ENCODE results near the gene CABP2.

The CABP2 gene

DNA sequence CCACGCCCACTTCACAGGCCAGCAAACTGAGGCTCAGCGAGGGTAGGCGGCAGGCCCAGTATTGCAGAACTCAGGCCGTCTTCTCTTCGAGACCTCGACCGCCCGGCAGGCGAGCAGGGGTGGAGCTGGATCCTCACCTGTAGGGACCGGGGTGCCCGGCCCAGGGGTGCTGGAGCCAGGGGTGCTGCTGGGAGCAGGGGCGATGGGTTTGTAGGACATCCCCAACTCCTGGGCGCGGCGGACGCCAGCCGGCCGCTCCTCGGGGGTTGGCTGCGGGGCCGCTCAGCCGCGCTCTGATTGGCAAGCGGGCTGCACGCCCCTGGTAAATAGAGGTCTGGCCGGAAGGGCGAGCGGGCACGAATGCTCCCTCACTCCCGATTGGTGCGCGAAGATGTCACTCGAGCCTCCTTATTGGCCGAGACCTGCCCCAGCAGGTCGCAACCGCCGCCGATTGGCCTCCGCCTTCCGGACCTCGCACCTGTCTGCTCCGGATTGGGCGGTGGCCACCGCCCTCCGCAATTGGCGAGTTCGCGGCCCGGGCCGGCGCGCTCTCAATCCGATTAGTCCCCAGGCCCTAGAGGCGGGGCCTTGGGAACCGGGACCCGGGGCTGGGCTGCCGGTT, 15.3 kb downstream of the CABP2 start, which contains the start of gene CDK2AP2:
Gene CDK2AP2 (minus strand): TSS at position 299 of the 622 bp plus-strand sequence. CDS start 80 bp downstream, at position 219.
- peak; percentile 95 for DNase-seq (ENCODE audit: low read depth)

- no peak for DNase-seq (ENCODE audit: low read depth)
Measured at GRCh38 chr11:67507242-67507863, 15.9 kb downstream of the CABP2 start.

DNA sequence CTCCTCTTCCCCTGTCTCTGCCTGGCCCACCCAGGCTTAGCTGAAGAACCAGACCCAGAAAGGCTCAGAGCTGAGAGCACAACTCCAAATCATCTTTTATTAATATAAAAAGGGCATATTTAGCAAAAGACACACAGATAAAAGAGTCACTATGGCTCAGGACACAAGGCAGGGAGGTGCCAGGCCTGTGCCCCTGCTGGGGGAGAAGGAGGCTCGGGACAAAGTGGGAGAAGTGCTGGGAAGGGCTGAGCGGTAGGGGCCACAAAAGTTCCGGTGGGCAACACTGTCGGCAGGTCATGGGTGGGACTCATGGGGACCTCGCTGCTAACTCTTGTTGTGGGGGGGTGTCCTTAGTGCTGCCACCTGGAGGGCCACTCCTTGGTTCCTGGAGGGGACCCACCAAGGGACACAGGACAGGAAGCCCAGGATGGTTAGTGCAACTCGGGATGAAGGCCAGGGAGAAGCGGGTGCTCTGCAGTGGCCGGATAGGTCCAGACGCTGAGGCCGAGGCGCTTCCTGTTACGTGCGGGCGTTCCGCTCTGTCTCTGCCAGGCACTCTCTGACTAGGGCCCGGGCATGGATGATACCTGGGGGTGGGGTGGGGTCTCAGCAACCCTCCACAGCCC, 16.7 kb downstream of the CABP2 start:
- no peak for DNase-seq (ENCODE audit: low read depth)

DNA sequence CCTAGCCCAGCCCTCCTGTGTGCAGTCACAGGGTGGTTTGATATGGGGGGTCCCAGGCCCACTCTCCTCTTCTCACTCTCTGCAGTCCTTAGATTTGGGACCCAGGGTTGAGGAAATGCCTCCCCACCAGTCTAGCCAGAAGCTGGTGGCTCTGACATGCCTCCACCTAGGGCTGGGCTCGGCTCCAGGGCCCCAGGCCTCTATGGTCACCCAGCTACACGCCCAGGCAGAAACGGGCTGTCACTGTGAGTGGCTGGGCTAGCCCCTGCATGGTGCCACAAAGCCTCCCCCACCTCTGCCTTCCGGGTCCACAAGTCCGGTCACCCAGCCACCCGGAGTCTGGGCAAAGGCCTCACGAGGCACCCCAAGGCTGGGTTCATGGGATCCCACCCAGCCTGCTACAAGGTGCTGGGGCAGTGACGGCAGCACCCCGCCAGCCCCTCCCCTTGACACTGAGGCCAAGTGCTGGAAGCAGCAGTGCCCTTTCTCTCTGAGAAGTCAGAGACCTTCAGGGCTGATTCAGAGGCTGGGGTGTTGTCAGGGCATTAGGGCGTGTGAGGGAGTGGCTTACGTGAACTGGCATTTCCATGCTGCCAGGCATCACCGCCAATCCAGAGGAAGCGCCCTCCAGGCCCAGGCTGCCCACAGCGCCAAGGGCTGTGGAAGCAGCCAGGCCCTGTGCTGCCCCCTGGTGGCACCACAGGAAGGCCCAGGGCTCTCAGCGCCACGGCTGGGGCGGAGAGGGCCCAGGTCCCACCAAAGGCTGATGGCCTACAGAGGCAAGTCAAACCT, 17.4 kb downstream of the CABP2 start:
- DNase-seq (ENCODE audit: low read depth), result peak; percentile 85

GRCh38 chr11:67504950-67505581, 18.2 kb downstream of the CABP2 start, which contains the start of gene PITPNM1:
TSS of gene PITPNM1 (minus strand) at chr11:67505363. CDS start at chr11:67504180, 1,183 bp downstream.
- peak; percentile 49 for DNase-seq (ENCODE audit: low read depth)

DNA sequence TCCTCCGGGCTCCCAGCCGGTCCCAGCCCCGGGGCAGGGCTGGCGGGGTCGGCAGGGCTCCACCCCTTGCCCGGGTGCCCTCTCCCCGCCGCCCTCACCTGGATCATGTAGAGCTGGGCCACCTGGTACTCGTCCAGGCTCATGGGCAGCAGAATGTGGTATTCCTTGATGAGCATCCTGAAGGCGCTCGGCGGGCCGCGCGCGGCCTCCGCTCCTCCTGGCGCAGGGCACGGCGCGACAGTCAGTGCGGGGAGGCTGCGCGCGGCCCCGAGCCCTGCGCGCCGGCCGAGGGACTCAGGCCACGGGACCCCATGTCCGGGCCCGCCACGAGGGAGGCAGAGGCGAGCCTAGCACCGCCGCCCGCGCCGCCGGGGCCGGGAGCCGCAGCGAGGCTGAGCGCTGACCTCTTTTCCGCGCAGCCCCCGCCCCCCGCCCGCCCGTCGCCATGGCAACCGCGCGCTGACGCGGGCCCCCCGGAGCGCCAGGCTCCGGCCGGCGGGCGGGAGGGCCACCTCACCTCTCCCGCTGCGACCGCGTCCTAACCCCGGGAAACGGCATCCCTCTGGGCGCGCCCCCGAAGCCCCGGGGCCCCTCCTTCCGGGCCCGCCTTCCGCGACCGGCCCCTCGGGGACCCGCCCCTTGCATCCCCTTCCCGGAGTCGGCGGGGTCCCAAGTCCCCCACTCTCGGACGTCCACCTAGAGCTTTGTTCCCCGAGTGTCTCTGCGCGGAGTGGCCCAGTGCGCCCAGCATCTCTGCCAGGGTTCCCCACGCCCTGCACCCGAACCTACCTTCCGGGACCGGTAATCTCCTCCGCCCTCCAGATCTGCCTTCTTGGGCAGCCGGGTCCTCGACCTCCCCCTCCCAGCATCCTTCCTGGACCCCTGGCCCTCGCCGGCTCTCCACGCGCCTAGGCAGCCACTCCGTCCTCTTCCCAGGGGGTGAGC, 19.0 kb downstream of the CABP2 start:
- no peak for DNase-seq (ENCODE audit: low read depth)

GRCh38 chr11:67503119-67504004, 19.9 kb downstream of the CABP2 start:
- no peak for DNase-seq (ENCODE audit: low read depth)

- no peak for DNase-seq (ENCODE audit: low read depth)
Measured at GRCh38 chr11:67502328-67502979, 20.8 kb downstream of the CABP2 start.

DNA sequence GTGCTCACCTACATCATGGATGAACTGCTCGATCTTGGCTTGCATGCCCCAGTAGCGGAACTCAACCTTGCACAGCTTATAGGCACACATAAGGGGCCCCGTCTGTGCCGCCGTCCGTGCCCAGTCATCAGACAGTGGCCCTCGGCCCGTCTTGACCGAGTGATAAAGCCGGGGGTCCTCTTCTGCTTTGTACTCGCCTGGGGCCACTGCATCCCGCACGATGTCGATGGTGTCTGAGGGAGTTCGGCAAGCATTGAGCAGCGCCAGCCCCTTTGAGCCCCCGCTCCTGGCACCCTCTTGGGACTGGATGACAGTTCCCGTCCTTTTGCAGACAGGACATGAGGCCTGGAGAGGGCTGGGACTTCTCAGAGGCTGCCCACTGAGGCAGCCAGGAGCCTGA, 21.4 kb downstream of the CABP2 start:
- no peak for DNase-seq (ENCODE audit: low read depth)

- no peak for DNase-seq (ENCODE audit: low read depth)
Measured at GRCh38 chr11:67500831-67501715, 22.2 kb downstream of the CABP2 start.

DNA sequence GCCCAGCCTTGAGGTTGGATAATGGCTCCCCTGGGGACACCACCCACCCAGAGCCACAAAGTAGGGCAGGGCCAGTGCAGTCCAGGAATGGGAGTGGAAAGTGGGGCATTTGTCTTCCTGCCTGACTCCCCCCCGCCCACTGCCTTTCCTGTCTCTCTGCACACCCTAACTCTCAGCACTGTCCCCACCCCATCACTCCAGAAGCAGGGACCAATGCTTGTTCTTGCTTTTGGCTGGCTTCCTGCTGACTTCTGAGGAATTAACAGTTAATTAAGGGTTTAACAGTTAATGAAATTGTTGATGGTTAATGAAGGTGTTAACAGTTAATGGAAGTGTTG, 22.8 kb downstream of the CABP2 start:
- no peak for DNase-seq (ENCODE audit: low read depth)

DNA sequence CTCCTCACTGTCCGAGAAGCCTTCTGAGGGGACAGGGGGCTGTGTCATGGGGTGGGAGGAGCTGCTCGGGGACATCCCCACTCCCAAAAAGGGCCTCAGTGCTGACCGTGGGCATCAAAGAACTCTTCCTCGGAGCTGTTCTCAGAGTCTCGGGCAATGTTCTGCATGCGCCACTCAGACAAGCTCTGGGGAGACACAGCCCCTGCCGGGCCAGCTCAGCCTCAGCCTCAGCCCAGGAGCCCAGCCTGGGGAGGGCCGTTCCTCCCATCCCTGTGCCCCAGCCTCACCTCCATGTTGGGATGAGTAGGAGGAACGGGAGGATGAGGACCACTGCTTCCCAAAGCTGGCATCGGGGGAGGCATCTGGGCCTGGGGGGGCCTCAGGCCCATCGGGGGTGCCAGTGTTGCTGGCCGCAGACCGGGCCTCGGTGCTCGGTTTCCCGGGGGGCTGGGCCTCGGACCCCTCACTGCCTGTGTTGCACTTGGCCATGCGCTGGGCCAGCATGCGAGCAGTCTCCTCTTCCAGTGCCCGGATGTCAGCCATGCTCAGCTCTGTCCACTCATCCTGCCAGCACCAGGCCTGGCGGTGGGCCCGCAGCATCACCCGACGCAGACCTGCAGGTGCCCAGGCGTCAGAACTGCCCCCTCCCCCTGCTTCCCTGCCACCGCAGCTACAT, 23.3 kb downstream of the CABP2 start:
- DNase-seq (ENCODE audit: low read depth), result no peak

GRCh38 chr11:67498544-67498972, 24.7 kb downstream of the CABP2 start:
- no peak for DNase-seq (ENCODE audit: low read depth)

DNA sequence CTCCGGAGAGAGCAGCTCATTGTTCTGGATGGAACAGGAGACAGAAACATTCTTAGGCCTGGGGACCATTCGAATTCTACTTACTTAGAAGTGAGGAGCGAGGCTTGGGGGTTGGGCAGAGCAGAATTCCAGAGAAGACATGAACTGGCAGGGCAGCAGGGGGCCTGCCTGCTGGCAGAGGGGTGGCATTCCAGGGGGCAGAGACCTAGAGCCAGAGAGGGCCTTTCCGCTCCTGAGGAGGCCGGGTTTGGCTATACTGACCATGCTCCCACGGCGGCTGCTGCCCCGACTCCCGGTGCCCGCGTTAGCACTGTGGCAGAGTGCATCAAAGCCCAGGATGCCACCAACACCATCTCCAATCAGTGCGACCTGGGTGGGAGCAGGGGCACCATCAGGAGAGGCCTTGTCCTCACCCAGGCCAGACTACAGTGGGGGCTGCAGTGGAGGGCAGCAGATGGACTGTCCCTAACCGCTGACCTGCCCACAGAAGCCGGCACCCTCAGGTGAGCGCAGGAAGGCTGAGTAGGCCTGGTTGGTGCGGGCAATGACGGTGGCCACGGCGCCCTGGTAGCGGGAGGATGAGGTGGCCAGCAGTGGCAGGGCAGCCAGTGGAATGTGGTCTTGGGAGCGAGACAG, 25.5 kb downstream of the CABP2 start:
- DNase-seq (ENCODE audit: low read depth), result no peak

- no peak for DNase-seq (ENCODE audit: low read depth)
Measured at GRCh38 chr11:67496113-67496512, 27.1 kb downstream of the CABP2 start.

- DNase-seq (ENCODE audit: low read depth), result no peak
Measured at GRCh38 chr11:67495234-67496005, 27.8 kb downstream of the CABP2 start.
